T-helper 17 cell (primary cell): ENCODE measurements around the gene SHISAL1. TPM values are rescaled to one million over a fixed set of nuclear protein-coding genes. Genes with fewer than 3 reads are reported as not detected.
A peak's percentile ranks its signal among the peaks of the same experiment; 100 is the strongest.

Source experiments
- ATAC-seq: fragments of 150-1000 bp; cut with Tn5 transposase; 2 replicates; pipeline ENCODE4 v1.10.0; 2021; ENCODE audit warnings: mild to moderate bottlenecking, moderate library complexity
- DNase-seq, 3 donors: peaks; one replicate each; pipeline versions ENCODE4 v3.0.0 to v3.0.0-alpha.2; 2020 to 2021
- H3K9me3 ChIP-seq: one replicate; pipeline ENCODE4 v1.7.0; 2013; ENCODE audit warnings: low read length, mild to moderate bottlenecking; ENCODE audit not compliant: control insufficient read depth, poor library complexity, severe bottlenecking
- H3K27ac Mint-ChIP-seq: one replicate; pipeline ENCODE4 v1.8.0; 2022; ENCODE audit warnings: mild to moderate bottlenecking, moderate library complexity, mixed read lengths
- H3K27me3 Mint-ChIP-seq: one replicate; pipeline ENCODE4 v1.8.0; 2022; ENCODE audit warnings: mixed read lengths
- H3K36me3 Mint-ChIP-seq: one replicate; pipeline ENCODE4 v1.8.0; 2022; ENCODE audit warnings: low read depth, mixed read lengths
- H3K4me1 Mint-ChIP-seq: one replicate; pipeline ENCODE4 v1.8.0; 2022; ENCODE audit warnings: mild to moderate bottlenecking, mixed read lengths
- H3K4me3 Mint-ChIP-seq: one replicate; pipeline ENCODE4 v1.8.0; 2022; ENCODE audit warnings: mild to moderate bottlenecking, moderate library complexity, mixed read lengths
- total RNA-seq, 4 donors: library from RNA in 2 of 4; stranded (reverse) in 2 of 4; gene quantifications; one replicate each; pipeline ENCODE4 v1.2.3 and lab custom pipeline; 2022 to 2026

SHISAL1 gene
- total RNA-seq, 2 donors from 2014 or later: not detected

DNA sequence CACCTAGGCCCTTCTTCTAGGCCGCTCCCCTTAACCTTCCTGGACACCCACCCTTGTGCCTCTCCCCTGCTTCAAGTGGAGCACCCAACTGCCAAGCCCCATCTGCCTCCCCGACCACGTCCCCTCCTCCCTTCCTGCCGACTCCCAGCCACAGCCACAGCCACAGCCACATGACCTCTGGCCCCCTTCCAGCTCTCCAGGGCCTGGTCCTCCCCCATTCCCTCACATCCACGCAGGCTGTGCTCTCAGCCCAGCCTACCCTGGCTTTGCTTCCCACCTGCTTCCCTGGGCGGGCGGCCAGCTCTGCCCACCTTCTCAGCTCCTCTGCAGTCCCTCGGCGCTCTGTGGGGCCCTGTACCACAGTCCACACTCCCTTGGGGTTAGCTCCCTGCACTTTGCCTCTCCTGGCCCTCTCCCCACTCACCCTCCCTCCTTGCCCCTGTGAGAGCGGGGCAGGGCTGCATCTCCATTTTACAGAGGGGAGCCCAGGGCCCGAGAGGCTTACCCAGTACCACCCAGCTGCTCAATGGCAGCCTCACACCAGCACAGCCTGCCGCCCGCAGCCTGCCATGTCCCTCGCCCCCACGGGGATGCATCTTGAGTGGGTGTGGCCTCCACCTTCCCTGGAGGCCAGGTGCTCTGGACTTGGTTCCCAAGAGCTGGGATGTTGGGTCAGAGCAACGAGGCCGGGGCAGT, 111.7 kb downstream of the SHISAL1 start:
- H3K4me3 Mint-ChIP-seq: no peak overlapping the region
- no peak for DNase-seq
- peaks cover 15% of the 10 kb centered on the region for H3K36me3 Mint-ChIP-seq
- peaks cover 10% of the 10 kb centered on the region for H3K4me1 Mint-ChIP-seq
- H3K9me3 ChIP-seq: no peaks in the 10 kb centered on the region
- no peak overlapping the region for H3K27ac Mint-ChIP-seq
- no peak for ATAC-seq
- no peaks in the 10 kb centered on the region for H3K27me3 Mint-ChIP-seq

DNA sequence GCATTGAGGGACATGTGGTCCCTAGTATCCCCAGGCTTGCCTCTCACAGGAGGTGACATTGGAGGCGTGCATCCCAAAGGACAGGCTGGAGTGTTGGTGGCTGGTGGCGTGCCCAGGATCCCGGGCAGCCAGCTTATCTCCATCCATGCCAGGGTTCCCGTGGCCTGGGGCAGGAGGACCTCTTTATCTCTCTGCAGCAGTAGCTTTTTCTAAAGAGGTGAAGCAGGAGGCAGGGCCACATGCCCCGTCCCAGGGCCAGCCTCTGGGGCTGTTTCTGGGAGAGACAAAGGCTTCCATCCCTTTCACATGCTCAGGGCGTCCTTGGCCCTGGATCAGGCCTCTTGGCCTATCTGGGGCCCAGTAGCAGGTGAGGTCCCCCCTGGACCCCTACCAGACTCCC, 112.3 kb downstream of the SHISAL1 start:
- DNase-seq: no peak

GRCh38 chr22:44199866-44200265, 112.9 kb downstream of the SHISAL1 start:
- Mint-ChIP-seq H3K4me3 (no peak overlapping the region), H3K36me3 (peaks cover 15% of the 10 kb centered on the region), H3K4me1 (peaks cover 12% of the 10 kb centered on the region), H3K27ac (peak overlapping the region; percentile 51), H3K27me3 (no peaks in the 10 kb centered on the region)
- no peaks in the 10 kb centered on the region for H3K9me3 ChIP-seq
- DNase-seq (no peak), ATAC-seq (no peak)

More for the DNA sequence above, 112.3 kb downstream of the SHISAL1 start:
- Mint-ChIP-seq H3K27me3 (no peaks in the 10 kb centered on the region), H3K4me1 (peaks cover 10% of the 10 kb centered on the region), H3K27ac (no peak overlapping the region), H3K36me3 (peaks cover 15% of the 10 kb centered on the region), H3K4me3 (no peak overlapping the region)
- no peak for ATAC-seq
- H3K9me3 ChIP-seq: no peaks in the 10 kb centered on the region

DNA sequence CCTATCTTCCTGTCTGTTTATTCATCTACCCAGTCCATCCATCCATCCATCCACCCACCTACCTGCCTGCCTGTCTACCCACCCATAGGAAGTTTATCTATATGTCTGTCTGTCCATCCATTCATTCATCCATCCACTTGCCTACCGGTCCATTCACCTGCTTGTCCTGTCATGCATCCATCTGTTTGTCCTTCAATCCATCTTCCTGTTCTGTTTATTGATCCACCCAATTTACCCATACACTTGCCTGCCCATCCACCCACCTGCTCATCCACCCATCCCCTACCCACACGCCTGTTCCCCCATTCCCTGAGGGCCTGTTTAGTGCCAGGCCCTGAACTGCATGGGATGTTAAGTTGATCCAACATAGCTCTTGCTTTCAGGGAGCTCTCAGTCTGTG, 113.6 kb downstream of the SHISAL1 start:
- DNase-seq (no peak), ATAC-seq (no peak)
- H3K9me3 ChIP-seq: no peaks in the 10 kb centered on the region
- Mint-ChIP-seq H3K4me3 (no peak overlapping the region), H3K27me3 (no peaks in the 10 kb centered on the region), H3K4me1 (peaks cover 19% of the 10 kb centered on the region), H3K36me3 (peaks cover 18% of the 10 kb centered on the region), H3K27ac (peak overlapping the region; percentile 51)

GRCh38 chr22:44197271-44197670, 115.5 kb downstream of the SHISAL1 start:
- Mint-ChIP-seq H3K4me1 (peaks cover 35% of the 10 kb centered on the region), H3K36me3 (peaks cover 16% of the 10 kb centered on the region), H3K27me3 (no peaks in the 10 kb centered on the region), H3K4me3 (no peak overlapping the region), H3K27ac (no peak overlapping the region)
- DNase-seq (no peak), ATAC-seq (no peak)
- no peaks in the 10 kb centered on the region for H3K9me3 ChIP-seq

DNA sequence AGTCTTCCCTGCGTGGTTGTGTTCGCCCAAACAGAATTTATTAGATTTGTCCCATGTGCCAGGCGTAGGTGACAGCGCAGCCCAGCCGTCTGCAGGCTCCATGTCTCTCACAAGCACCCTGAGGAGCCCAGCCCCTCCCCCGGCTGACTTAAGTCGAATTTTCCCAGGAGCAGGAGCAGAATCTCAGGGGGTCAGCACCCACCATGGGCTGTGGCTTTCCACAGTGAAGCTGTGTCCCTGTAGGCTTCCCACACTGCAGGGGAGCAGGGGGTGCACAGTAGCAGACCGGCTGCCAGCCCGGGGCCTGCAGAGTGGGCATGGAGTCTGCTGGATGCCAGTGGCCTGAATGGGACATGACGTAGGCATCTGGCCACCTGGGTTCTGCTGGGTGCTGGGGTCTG, 116.0 kb downstream of the SHISAL1 start:
- no peaks in the 10 kb centered on the region for H3K27me3 Mint-ChIP-seq

GRCh38 chr22:44196241-44196640, 116.5 kb downstream of the SHISAL1 start:
- Mint-ChIP-seq H3K27ac (peak overlapping the region; percentile 53), H3K27me3 (no peaks in the 10 kb centered on the region), H3K4me3 (no peak overlapping the region), H3K36me3 (peaks cover 16% of the 10 kb centered on the region), H3K4me1 (peaks cover 38% of the 10 kb centered on the region)
- H3K9me3 ChIP-seq: no peaks in the 10 kb centered on the region
- DNase-seq (no peak), ATAC-seq (no peak)

More for the DNA sequence above, 116.0 kb downstream of the SHISAL1 start:
- H3K9me3 ChIP-seq: no peaks in the 10 kb centered on the region
- peaks cover 35% of the 10 kb centered on the region for H3K4me1 Mint-ChIP-seq
- no peak overlapping the region for H3K27ac Mint-ChIP-seq
- H3K4me3 Mint-ChIP-seq: no peak overlapping the region
- H3K36me3 Mint-ChIP-seq: peaks cover 16% of the 10 kb centered on the region
- no peak for ATAC-seq
- DNase-seq: no peak

DNA sequence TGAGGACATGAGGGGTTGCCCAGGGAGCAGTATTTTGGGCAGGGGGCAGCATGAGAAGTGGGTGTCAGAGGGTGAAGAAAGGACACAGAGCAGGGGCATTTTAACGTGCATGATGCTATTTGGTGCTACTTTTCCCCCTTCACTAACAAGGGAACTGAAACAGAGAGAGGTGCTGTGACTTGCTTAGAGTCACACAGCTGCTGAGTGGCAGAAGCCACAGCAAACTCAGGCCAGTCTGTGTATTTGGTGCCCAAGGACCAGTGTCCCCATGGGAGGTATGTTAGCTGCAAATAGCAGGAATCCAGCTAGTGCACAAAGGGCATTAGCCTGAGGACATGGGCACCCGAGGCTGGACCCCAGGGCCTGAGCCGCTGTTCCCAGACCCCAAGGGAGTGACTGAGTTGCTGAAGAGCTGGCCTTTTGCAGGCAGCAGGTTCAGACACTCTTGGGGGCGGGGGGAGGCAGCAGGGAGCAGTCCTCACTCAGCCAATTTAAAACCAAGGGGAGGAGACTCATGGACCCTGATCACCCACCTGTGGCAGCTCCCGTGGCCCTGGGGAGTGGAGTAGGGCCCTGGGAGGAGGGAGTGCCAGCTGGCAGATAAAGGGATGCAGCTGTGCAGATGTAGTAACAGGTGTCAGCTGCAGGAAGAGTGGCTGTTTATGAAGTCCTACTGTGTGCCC, 117.4 kb downstream of the SHISAL1 start:
- no peak for DNase-seq
- H3K27ac Mint-ChIP-seq: peak overlapping the region; percentile 53

DNA sequence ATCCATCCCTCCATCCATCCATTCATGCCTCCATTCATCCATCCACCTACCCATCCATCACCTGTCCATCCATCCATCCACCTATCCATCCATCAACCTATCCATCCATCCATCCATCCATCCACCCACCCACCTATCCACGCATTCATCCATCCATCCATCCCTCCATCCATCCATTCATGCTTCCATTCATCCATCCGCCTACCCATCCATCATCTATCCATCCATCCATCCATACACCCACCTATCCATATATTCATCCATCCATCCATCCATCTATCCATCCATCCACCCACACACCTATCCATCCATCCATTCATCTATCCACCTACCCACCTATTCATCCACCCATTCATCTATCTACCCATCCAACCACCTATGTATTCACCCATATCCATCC, 118.2 kb downstream of the SHISAL1 start:
- peak overlapping the region; percentile 53 for H3K27ac Mint-ChIP-seq

More for the DNA sequence above, 117.4 kb downstream of the SHISAL1 start:
- ATAC-seq: no peak
- no peaks in the 10 kb centered on the region for H3K9me3 ChIP-seq
- peaks cover 39% of the 10 kb centered on the region for H3K4me1 Mint-ChIP-seq
- peak overlapping the region; percentile 3 for H3K4me3 Mint-ChIP-seq
- H3K36me3 Mint-ChIP-seq: peaks cover 16% of the 10 kb centered on the region
- no peaks in the 10 kb centered on the region for H3K27me3 Mint-ChIP-seq

More for the DNA sequence above, 118.2 kb downstream of the SHISAL1 start:
- Mint-ChIP-seq H3K27me3 (no peaks in the 10 kb centered on the region), H3K4me3 (peak overlapping the region; percentile 3), H3K36me3 (peaks cover 15% of the 10 kb centered on the region), H3K4me1 (peaks cover 38% of the 10 kb centered on the region)
- DNase-seq (no peak), ATAC-seq (no peak)
- H3K9me3 ChIP-seq: no peaks in the 10 kb centered on the region

Other genes starting within 250 kb of the SHISAL1 start
- 10 to 100 TPM; 89.1 to 94.7 TPM for gene PARVG, start 132.0 kb downstream of the SHISAL1 start, total RNA-seq
- gene RTL6, start 185.3 kb upstream of the SHISAL1 start, total RNA-seq: 10 to 100 TPM; 11.0 to 13.3 TPM